Muscle layer of colon (tissue), 2 donors: ENCODE data around the gene CSF2RB.
"Not testable (repeated sequence)": the region's sequence is repeated elsewhere in the genome, so short reads cannot be mapped to it uniquely, and the experiment has no call there.

Experiments used
- H3K27ac ChIP-seq: one replicate; pipeline ENCODE4 v1.7.0; 2013; ENCODE audit warnings: low read depth, mild to moderate bottlenecking, low read length, moderate library complexity
- H3K27me3 ChIP-seq, 2 donors: one replicate each; pipeline ENCODE4 v1.7.0; 2013; ENCODE audit warnings: low read length in 2 of 2, mild to moderate bottlenecking in 2 of 2; ENCODE audit not compliant: insufficient read depth in 2 of 2, control insufficient read depth in 1 of 2
- H3K36me3 ChIP-seq: one replicate; pipeline ENCODE4 v1.7.0; 2013; ENCODE audit warnings: mild to moderate bottlenecking, low read length; ENCODE audit not compliant: insufficient read depth
- H3K4me1 ChIP-seq: one replicate; pipeline ENCODE4 v1.7.0; 2013; ENCODE audit warnings: mild to moderate bottlenecking, low read length; ENCODE audit not compliant: insufficient read depth
- H3K4me3 ChIP-seq, 2 donors: one replicate each; pipeline ENCODE4 v1.7.0; 2013; ENCODE audit warnings: low read length in 2 of 2, low read depth in 1 of 2, mild to moderate bottlenecking in 1 of 2, moderate library complexity in 1 of 2
- H3K9ac ChIP-seq: one replicate; pipeline ENCODE4 v1.7.0; 2013; ENCODE audit warnings: low read length
- H3K9me3 ChIP-seq: one replicate; pipeline ENCODE4 v1.7.0; 2013; ENCODE audit warnings: mild to moderate bottlenecking, low read length
- donor health status: abdominal sarcoma.
- donor health status: Adenocarcinoma of cecum.

The CSF2RB gene

GRCh38 chr22:36982136-36982535, 68.7 kb downstream of the CSF2RB start:
- H3K27ac ChIP-seq, result no peak overlapping the region
- H3K9ac ChIP-seq, result no peak overlapping the region
- H3K36me3 ChIP-seq, result no peaks in the 10 kb centered on the region
- H3K4me1 ChIP-seq, result no peaks in the 10 kb centered on the region
- no peak overlapping the region for H3K4me3 ChIP-seq
- H3K9me3 ChIP-seq, result peaks cover 10% of the 10 kb centered on the region
- H3K27me3 ChIP-seq, result no peaks in the 10 kb centered on the region

GRCh38 chr22:36985211-36985889, 71.9 kb downstream of the CSF2RB start:
- Histone ChIP-seq H3K36me3 (no peaks in the 10 kb centered on the region), H3K27ac (no peak overlapping the region), H3K4me3 (no peak overlapping the region), H3K9me3 (peaks cover 10% of the 10 kb centered on the region), H3K9ac (no peak overlapping the region), H3K4me1 (no peaks in the 10 kb centered on the region), H3K27me3 (peaks cover 0 to 8% of the 10 kb centered on the region in 2 donors)

GRCh38 chr22:36986242-36986821, 72.9 kb downstream of the CSF2RB start:
- no peak overlapping the region for H3K4me3 ChIP-seq
- H3K9me3 ChIP-seq, result peaks cover 10% of the 10 kb centered on the region
- no peak overlapping the region for H3K27ac ChIP-seq
- H3K27me3 ChIP-seq, result peaks cover 0 to 11% of the 10 kb centered on the region in 2 donors
- no peak overlapping the region for H3K9ac ChIP-seq
- no peaks in the 10 kb centered on the region for H3K36me3 ChIP-seq
- H3K4me1 ChIP-seq, result no peaks in the 10 kb centered on the region

DNA sequence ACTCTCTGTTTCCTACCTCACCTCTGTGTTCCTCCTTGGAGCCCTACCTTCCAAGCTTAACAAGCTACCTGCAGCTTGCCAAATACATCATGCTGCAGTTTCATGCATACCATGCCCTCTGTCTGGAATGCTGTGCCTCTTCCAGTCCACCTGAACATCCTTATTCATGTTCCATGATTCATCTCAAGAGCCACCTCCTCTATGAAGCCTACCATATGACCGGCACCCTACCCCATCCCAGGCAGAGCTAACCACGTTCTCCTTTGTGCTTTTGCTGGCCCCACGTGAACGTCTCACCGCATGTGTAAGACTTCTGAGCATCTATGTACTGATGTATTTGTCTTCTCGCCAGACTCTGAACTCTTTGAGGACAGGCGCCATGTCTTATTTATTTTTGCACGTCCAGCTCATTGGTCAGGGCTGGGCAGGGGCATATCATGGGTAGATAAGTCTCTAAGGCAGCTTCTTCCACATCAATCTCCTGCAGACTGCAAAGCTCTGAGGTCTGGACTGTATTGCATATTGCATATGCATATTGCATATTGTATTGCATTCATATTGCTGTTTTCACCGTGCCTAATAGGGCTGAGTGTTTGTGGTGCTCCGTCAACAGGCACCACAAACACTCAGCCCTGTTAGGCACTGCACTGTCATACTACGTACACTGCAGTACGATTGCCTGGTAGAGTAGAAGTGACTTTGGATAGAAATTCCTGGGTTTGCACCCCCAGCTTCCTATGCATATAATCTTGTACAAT, 74.8 kb downstream of the CSF2RB start:
- H3K36me3 ChIP-seq, result no peaks in the 10 kb centered on the region
- H3K27me3 ChIP-seq, result peaks cover 0 to 11% of the 10 kb centered on the region in 2 donors

DNA sequence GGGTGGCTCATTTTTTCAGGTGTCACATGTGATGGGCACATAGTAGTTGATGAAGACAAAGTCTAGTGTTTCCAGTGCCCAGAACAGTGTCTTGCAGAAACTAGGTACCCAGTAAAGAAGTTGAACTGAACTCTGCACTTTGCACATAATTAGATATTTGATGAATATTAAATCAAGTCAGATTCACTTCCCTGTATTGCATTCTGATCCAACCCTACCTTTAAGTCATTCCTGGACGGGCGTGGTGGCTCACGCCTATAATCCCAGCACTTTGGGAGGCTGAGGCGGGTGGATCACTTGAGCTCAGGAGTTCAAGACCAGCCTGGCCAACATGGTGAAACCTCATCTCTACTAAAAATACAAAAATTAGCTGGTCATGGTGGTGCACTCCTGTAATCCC, 75.6 kb downstream of the CSF2RB start:
- not testable (repeated sequence) for H3K36me3 ChIP-seq, H3K9me3 ChIP-seq, H3K27ac ChIP-seq, H3K9ac ChIP-seq, H3K4me3 ChIP-seq, H3K4me1 ChIP-seq
- H3K27me3 ChIP-seq, result peaks cover 0 to 11% of the 10 kb centered on the region in 2 donors

More for the DNA sequence above, 74.8 kb downstream of the CSF2RB start:
- Histone ChIP-seq H3K27ac (no peak overlapping the region), H3K4me3 (no peak overlapping the region), H3K9me3 (peaks cover 10% of the 10 kb centered on the region), H3K9ac (no peak overlapping the region), H3K4me1 (no peaks in the 10 kb centered on the region)
